HG03095 (cell line): ENCODE measurements around the gene PEX16.
"Not testable (repeated sequence)": the region's sequence is repeated elsewhere in the genome, so short reads cannot be mapped to it uniquely, and the experiment has no call there.

Experiments used
- ATAC-seq: cut with Tn5 transposase; IDR thresholded peaks from one replicate; pipeline ENCODE4 v1.9.1; 2021; ENCODE audit warnings: moderate library complexity; ENCODE audit not compliant: unreplicated experiment

The PEX16 gene

DNA sequence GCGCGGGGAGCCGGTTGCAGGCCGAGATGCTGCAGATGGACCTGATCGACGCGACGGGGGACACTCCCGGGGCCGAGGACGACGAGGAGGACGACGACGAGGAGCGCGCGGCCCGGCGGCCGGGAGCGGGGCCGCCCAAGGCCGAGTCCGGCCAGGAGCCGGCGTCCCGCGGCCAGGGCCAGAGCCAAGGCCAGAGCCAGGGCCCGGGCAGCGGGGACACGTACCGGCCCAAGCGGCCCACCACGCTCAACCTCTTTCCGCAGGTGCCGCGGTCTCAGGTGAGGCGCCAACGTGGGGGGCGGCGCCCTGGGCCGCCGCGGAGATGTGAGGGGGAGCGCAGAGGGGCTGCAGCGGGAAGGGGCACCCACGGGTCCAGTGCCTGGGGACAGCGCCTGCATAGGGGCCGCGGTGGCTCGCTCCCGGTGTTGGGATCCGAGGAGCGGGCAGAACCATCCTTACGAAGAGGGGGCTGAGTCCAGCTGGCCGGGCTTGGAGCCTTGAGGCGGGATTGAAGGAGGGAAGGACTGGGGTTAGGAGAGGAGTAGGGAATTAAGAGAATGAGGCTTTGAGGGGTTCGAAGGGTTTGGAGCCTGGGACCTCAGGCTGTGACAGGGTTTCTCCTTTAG lies 17.4 kb downstream of the PEX16 start:
- ATAC-seq: not testable (repeated sequence)

DNA sequence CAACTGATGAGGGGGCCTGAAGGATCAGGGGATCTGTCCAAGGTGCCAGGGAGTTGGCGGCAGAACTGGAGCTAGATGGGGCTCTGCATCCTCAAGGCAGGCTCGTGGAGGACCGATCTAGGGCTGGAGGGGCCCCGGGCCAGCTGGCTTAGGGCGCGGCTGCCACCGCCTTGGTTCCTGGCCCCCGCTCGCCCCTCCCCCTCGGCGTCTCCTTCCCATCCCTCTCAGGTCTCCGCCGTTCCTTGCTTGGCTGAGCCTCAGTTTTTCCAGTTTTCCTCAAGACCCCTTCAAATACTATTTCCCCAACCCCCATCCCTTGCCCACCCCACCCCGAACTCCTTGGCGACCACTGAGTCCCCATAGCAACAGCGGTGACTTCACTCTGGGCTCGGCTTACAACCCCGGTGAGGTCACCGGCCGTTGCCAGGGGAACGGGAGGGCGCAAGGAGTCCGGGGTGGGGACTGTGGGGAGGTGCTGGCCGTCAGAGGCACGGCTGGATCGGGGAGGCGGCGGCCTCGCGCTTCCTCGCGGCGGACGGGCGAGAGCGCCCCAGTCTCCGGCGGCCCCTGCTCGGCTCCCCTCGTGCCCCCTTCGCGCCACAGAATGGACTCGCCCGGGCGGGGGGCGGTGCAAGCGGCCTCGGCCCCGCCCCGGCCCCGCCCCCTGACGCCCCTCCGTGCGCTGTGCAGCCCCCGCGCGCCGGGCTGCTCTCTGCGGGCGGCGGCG lies 18.1 kb downstream of the PEX16 start:
- peak; percentile 66 for ATAC-seq

DNA sequence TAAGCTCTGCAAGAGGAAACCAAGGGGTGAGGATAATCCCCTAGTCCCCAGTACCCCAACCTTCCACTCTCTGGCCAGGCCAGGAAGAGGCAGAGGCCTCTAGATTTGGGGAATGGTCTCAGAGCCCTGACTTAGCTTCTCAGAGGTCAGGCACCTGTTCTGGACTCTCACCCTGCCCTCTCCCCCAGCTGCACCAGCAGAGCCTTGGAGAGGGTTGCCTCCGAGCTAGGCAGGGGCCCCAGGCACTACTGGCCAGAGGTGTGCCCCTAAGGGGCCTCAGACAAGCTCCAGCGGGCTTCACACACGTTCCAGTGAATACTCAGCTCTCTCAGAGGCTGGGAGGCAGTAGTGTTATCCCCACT lies 18.6 kb downstream of the PEX16 start:
- ATAC-seq: no peak

DNA sequence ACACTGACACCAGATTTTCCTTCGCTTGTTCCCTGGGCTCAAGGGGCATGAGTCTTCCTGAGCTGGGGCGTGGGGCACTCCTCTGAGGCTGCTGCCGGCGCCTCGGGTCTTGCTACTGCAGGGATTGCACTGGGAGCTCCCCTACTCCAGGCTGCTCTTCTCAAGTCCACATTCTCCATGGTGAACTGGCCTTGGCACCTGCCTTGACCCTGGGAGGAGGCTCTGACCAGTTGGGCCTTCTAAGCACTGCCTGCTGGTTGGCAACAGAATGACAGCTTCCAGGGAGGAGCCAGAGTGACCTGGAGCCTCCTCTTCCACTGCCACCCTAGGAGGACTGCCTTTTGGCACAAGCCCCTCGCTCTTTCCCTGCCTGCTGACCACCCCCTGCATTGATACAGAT lies 20.1 kb downstream of the PEX16 start:
- ATAC-seq: no peak

DNA sequence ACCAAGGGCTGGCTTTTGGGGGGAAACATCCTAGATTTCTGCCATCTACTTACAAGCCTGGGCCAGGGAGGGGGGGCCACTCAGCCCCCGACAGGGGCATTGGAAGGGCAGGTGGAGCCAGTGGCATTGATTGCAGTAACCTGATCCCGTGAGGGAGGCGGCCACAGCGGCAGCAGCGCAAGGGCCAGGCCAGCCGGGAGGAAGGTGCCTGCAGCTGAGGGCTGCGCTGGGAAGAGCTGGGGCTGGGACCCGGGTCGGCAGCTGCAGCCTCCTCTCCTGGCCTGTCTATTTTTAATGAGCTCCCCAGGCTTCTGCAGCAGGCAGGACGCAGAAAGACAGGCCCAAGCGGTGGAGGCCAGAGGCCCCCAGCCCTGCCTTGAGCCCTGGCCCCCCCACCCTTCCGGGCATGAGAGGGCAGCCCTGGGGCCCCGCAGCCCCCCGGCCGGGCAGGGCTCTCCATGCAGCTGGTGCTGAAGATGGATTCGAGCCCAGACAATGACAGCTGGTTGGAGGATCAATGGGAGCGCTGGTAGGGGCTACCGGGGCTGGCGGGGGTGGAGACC lies 21.2 kb downstream of the PEX16 start:
- ATAC-seq: no peak

DNA sequence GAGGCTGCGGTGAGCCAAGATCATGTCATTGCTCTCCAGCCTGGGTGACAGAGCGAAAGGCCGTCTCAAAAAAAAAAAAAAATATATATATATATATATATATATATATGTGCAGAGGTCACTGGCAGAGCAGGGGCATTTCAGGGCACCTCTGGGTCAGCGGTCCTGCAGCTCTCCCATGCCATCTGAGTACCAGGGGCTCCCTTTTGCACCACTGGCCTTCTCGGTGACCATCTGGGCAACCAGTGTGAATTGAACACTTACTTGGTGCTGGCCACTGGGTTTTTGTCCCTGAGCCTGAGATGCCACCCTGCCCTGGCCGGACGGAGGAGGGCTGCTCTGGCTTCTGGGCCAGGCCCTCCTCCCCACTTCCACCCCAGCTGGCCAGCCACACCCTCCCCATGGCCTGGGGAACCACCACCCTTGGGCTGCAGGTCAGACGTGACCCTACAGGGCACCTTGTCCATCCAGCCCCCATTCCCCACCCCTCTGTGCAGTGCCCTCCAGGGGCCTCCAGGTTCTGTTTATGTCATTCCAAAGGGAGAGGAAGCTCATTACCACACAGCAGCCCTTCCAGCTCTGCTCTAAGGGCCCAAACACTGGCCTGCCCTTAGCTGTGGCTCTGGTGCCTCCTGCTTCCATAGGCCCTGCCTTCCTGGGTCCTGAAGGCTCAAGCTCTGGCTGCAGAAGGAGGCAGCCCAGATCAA lies 22.0 kb downstream of the PEX16 start:
- ATAC-seq: no peak

DNA sequence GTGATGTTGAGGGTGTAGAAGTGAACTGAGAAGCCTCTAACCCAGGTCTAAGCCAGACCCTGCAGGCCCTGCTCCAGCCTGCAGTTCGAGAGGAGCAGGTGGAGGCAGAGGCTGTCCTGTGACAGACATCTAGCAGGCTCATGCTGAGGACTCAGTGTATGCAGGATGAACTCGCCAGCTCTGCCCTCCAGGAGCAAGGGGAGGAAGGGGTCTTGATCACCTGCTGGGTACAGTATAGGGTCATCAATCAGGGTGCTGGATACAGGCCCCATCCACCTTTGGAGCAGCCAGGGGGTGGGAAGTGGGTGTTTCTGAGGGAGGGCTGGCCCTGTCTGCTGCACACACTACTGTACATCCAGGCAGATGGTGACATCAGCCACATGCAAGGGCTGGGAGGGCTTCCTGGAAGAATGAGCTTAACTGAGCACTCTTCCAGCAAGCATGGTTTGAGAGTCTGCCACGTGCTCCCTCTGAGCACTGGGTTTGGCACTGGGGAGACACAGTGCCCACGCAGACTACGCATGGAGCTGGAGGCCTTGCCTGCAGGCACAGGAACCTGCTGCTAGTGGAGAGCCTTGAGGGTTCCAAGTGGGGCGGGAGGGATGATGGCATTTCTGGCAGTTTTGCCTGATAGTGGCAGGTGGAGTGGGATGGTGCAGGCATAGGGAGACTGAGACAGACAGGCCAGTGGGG lies 23.0 kb downstream of the PEX16 start:
- ATAC-seq: no peak

DNA sequence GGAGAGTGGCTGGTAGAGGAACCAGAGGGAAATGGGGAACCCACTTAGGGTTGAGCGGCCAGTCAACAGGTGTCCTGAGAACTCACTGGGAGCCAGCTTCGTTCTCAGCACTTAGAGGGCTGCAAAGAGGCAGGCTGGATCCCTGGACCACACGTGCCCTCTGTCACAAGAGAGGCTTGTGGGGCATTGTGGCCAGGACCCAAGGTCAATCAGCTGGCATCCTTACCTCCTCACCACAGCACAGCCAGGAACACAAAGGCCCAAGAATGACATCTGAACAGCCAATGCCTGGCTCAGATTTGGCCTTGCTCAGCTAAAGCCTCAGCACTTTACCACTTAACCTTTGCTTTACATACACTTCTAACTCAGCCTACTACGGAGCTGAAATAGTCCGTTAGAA lies 24.8 kb downstream of the PEX16 start:
- no peak for ATAC-seq

DNA sequence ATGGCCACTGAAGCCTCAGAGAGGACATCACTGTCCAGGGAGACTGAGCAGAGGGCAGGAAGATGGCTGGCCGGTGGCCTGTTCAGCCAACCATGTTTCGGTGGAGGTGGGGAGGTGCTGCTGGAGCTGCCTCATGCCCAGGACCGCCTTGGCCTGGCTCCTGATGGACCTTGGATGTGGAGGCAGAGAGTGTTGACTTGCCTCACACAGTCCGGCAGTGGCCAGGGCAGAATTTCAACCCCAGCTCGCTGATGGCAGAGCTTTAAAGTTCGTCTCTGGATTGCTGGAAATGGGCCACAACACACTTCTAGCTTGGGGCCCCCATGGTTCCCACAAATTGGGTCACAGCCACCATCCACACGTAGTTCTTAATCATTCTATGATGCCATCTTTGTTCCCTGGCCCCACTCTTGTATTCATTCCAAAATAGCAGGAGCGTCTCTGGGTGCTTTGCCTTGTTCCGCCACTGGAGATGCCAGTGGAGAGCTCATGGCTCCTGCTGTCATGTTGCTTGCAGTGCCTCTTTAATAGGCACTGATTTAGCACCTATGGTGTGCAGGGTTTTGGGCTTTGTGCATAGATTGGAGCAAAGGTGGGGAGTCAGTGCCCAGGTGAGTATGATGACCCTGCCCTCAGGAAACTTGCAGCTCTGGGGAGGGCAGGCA lies 26.7 kb downstream of the PEX16 start:
- no peak for ATAC-seq

DNA sequence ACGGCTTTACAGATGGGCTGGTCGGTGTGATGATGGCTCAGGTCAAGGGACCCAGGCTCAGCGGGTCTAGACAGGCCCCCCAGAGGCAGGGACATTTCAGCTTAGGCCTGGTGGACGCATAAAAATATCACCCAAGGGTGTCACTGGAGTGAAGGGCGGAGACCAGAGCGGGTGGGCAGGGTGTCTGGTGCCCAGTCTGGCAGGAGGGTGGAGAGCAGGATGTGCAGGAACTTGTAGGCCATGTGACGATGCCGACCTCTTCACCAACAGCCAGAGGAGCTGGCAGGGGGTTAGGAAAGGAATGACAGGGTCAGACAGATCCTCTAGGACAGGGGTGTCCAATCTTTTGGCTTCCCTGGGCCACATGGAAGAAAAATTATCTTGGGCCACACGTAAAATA lies 27.7 kb downstream of the PEX16 start:
- ATAC-seq: no peak

DNA sequence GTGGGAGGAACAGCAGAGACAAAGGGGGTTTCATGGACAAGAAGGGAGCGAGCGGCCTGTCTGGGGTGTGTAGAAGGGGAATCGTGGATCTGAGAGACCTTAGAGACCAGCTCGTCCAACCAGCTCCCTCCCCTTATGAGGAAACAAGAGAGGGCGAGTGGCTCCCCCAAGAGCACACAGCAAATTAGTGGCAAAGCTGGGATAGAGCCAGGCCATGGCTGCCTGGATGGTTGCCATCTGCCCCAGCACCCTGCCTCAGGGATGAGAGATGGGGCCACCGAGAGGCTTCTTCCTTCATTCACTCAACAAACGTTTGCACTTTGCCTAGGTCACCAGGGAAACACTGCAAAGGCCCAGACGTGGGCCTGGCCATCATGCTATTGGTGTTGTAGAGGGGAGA lies 28.1 kb downstream of the PEX16 start:
- no peak for ATAC-seq

DNA sequence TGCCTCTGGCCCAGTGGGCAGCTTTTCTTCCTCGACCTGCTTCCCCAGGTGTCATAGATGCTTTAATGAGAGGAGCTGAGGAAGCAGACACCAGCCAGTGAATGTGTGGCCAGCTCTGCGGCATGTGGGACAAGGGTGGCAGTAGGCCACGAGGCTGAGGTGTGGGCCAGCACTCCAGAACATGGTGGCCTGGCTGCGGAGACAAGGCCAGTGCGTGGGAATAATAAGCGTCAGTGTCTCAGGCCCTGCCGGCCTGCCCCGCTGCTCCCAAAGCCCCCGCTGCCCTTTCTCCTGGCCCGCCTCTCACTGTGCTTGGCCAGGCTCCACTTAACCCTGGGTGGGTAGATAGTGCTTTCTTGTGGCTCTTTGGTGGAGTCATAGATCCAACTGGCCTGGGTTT lies 30.1 kb downstream of the PEX16 start:
- no peak for ATAC-seq

DNA sequence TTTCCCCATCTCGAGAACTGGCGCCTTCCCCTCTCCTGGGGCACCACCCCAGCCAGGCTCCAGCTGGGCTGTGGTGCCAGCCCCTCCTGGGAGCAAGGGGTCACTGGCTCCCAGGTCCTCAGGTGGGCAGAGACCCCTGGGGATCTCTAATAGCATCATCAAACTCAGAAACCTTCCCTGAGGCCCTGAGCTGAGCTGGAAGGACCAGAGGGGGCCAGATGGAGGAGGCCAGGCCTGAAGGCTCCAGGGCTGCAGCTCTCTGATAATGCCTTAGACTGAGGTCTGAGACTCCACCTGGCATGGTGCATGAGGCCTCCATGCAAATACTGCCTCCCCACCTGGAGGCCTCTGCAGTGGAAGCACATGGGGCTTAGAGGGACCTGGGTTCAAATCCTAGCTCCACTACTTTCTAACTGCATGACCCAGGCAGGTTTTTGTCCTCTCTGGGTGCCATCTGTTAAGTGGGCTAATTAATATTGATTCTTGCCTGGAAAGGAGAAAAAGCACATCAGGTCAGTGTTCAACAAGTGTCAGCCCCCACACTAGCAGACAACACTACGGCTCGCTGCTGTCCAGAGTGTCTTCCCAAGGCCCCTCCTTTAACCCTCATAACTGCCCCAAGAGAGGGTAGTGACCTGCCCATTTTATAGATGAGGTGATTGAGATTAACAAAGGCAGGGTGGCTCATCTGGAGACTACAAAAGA lies 30.7 kb downstream of the PEX16 start:
- ATAC-seq: no peak

DNA sequence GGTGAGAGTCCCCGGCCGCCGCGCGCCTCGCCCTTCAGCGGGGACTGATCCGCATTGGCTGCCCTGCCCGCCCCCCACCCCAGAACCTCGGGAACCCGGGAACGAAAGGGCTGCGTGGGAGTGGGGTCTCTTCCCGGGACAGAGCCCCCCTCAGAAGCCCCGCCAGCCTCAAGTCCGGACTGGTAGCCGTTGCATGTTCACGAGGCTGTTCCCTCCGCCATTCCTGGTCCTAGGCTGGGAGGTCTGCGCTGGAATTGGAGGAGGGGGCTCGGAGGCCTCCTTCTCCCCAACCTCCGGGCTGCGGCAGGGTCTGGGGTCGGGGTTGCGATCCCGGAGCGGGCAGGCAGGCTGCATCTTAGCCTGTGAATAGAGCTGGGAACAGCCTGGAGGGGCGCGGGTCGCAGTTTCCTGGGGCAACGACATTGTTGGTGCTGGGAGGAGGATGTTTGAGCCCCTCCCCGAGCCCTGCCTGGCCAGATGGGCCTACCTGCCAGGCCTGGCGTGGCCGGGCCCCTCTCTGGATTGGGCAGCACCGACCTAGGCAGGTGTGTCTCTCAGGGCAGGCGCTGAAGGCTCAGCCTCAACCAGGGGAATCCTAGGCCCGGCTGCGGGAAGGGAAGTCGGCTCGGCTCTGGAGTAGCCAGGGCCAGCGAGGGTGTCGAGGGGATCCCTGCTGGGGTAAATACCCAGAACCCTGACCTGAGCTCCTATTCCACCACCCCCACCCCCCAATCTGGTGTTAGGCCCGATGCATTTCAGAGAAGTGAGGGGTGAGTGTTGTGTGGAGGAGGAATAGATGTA lies 31.6 kb downstream of the PEX16 start:
- no peak for ATAC-seq

DNA sequence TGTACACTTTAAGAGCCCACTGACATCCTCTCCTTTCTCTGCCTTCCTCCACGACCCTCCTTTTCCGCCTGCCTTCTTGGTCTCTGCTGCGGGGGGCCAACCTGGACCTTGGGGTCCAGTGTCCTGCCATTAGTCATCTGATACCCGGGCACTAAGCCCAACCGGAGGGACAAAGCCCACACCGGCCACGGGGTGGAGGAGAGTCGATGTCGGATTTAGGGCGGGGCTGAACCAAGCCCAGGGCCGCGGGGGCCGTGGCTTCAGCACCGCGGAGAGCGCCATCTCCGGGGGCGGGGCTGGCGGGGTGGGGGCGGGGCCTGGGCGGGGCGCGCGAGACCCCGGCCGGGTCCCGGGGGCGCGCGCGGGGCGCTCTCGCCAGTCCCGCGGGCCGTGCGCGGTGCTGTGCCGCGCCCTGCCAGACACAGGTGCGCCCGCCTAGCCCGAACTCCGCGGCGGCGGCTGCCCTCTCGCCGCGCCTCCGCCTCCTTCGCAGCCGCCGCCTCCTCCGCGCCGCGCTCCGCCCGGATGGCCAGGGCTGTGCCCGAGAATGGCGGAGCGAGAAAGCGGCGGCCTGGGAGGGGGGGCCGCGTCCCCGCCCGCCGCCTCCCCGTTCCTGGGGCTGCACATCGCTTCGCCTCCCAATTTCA lies 32.3 kb downstream of the PEX16 start, which contains the start of gene MAPK8IP1:
Gene MAPK8IP1, plus strand, starts transcription at position 378 of the 647 bp plus-strand sequence. Its CDS starts 170 bp downstream, at position 548.
- ATAC-seq: peak; percentile 67

DNA sequence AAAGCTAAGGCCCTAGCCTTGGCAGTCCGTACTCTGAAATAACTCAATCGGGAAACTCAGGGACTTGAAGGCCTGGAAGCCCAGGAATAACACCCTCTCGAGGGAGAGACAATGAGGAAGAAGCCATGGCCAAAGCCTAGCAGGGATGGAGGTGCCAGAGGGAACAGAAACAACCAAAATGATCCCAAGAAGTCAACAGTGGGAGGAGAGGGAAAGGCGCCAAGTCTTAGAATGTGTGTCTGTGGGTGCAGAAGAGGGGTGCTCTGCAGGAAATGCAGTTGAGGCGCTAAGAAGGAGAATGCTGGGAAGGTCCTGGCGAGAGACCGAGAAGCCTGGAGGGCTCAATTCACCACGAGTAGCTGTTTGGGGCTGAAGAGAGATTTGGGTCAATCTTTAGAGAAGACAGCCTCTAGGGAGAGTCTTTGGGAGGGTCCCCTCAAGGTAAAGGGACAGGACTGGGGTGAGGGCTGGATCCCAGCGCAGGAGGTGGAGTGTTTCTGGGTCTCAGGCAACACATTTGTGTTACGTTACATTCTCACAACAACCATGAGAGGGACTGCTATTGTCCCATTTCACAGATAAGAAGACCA lies 33.0 kb downstream of the PEX16 start:
- no peak for ATAC-seq

DNA sequence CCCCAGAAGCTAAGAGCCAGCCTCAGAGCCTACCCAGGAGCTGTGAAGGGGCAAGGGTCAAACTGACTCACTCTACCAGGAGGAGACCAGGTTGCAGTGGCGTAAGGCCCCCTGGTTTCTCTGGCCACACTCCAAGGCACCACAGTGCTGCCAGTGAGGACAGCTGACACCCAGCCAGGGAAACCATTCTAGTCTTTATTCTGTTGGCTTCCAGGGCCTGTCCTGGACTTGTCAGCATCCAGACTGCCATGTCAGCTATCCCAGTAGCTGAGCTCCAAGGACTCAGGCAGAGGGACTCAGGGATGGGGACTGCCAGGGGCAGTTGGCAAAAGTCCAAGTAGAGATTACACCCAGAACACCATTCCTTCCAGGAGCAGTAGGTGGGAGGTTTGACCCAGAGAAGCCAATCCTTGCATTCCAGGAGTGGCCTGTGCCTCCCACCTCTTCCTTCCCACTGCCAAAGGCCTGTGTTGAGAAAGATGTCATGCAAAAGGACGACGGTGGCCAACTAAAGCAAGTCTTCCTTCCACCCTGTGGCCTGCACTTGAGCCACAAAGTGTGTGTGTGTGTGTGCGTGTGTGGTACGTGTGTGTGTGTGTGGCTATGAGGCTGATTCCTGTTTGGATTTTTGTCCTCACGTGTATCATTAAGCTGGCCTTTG lies 35.8 kb downstream of the PEX16 start:
- ATAC-seq: no peak
